Kidney tubule cell (primary cell): Measurements from ENCODE around the gene LHB.

Experiments used
- DNase-seq: peaks from one replicate; pipeline ENCODE4 v3.0.0-alpha.2; 2018; ENCODE audit warnings: low spot score

Gene LHB

DNA sequence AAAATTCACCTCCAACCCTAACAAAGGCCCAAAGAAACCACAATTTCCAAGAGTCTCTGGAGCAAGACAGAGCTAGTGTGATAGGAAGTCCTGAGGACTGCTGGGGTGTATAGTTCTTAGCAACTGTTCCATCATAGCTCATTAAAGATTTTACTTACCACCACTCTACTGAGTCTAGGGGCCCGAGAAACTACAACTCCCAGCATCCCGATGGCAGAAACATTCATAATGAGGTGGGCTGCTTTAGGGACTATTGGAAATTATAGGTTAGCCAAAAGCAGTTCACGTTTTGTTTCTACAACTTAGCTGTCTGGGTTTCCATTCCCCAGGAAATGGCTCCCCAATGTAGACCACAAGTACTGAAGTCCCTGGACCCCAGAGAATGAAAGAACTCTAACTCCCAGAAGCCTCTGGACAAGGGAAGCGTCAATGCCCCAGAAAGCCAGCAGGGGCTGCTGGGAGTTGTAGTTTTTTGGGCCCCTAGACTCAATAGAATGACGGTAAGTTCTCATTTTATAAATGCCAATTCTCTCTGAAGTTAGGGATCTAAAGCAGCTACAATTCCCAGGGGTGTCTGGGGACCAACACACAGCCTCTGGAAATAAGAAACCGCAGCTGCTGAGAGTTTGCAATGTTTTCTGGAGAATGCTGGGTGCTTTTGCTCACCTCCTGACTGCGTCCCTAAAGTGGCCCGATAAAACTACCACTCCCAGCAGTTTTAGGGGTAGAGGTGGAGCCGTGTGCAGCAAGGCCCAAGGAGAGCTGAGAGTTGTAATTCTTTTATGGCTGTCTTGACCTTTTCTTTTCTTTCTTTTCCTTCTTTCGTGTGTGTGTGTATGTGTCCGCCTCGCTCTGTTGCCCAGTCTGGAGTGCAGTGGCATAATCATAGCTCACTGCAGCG is 40.7 kb downstream of the LHB start:
- DNase-seq = no peak

DNA sequence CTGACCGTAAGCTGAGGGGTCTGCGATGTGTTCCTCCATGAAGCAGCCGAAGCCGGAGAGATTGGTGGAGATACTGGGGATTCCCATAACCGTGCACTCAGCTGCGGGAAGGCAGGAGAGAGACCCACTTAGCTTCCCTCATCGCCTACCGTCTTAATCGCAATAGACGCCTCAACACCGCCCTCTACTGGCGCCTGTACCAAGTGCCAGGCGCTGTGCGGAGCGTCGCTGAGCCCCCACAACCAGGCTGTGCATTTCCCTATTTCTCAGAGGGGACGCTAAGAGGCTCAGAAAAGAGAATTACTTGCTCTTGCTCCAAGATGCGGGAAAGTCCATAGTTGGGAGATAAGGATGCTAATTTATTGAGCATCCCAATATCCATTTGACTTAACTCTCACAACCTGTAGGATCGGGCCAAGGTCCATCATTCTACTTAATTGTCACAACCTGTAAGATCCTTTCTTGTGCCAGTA is 45.9 kb downstream of the LHB start:
- DNase-seq = peak; percentile 74

DNA sequence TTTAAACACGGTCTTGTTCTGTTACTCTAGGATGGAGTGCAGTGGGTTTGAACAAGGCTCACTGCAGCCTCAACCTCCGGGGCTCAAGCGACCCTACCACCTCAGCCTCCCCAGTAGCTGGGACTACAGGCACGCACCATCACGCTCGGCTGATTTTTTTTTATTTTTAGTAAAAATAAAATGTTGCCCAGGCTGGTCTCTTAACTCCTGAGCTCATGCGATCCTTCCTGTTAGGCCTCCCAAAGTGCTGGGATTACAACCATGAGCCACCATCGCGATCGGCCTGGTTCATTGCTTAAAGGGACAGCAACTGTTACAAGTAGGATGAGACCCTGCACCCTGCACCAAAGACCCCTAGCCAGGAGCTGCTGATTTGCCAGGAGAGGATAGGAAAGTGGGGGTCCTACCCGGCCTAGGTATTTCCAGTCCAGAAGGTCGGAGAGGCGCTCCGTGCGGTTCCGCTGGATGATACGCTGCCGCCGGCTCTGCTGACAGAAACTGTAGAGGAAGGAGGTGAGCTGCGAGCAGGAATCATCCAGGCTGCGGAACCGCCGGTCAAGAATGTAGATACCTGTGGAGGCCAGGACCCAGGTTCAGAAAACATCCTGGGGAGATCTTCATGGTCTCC is 46.6 kb downstream of the LHB start:
- DNase-seq = no peak

DNA sequence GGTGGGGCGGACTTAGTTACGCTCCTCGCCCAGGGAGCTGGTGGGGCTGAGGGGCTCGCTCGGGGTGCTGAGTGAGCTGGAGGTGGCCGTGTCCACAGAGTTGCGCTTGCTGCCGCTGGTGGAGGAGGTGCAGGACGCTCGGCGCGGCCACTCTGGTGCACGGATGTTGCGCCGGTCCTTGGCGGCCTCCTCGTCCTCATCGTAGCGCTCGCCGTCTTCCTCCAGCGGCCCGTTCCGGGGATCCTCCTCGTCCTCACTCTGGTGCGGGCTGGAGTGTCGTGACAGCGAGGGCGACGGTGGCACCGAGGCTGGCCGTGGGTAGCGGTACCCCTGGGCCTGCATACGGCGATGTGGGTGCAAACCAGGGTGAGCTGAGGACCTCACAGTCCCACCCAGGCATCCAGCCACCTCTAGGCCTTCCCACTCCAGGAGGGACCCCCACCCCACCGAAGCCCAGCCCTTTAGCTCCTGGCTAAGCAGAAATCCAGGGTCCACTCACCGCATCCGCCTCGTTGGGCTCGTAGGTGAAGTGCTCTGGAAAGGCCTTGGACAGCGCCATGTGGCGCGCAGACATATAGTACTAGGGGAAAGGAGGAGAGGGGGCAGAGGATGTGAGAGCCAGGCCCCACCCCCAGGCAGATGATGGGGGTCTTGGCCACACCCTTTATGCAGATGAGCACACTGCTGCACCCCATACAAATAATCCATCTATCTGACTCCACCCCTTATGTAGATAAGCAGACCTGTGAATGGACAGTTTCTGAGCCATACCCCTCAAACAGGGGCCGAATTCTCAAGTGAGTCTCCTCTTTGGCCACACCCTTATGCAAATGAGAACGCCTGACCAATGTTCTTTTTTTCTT is 47.4 kb downstream of the LHB start:
- peak; percentile 34 for DNase-seq

DNA sequence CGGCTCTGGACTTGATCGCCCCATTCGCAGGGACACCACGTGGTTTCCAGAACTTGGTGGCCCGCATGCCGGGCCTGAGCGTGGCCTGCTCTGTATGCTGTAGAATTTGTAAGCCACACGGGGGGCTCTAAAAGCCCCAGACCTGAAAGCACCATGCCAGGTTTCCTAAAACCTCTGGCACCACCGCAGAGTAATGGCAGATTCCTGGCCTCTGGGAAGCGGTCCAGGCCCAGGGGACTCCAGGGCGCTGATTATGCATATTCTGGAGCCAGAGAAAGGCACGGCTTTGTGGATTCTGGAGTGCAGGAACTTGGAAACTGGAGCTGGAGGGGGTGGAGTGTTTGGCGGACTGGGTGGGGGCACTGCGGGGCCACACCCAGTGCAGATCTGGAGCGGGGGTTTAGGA is 48.1 kb downstream of the LHB start:
- no peak for DNase-seq

DNA sequence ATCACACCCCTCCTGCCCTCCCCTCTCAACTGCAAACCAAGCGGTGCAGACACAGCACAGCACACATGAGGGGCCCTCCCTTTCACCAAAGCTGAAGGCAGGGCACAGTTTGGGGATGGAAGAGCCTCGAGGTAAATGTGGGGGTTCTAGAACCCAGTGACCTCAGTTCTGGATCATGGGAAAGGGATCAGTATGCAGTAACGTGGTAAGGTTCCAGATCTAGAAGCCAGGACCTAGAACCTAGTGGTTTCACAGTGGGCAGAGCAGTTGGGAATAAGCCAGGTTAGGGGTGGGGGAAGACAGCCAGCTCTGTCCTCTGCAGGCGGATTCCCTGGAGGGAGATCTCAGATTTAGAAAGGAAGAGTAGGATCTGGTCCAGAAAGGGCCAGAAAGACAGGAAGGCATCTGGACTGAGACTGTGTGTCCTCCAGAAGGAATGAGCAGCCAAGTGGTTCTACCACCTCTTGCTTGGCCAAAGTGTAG is 48.7 kb downstream of the LHB start:
- DNase-seq = no peak

DNA sequence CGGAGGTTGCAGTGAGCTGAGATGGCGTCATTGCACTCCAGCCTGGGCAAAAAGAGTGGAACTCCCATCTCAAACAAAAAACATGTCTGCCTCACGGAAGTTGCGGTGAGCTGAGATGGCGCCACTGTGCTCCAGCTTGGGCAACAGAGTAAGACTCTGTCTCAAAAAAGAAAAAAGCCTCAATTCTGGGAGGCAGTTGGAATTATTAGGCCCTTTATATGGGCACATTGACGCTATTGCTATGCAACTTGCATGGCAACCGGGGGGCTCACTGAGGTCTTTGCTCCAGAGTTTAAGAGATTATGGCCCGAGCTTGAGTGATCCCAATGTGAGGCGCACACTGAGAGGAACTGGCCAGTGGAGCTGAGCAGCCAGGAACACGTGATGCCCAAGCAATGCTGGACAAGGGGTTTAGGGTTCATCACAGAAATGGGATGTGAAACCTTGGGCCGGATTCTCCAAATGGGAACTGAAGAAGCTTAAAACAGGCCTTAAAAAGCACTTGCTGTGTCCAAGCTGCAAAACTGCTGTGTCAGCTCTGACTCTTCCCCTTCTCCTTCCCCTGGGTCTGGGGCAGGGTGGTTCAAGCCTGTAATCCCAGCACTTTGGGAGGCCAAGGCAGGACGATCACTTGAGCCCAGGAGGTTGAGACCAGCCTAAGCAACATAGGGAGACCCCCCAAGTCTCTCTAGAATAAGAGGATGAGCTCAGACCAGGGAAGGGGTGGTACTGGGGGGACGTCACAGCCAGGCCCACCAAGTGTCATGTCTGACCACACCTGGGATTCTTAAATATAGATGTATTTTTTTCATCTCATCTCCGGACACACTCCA is 49.3 kb downstream of the LHB start:
- peak; percentile 71 for DNase-seq

DNA sequence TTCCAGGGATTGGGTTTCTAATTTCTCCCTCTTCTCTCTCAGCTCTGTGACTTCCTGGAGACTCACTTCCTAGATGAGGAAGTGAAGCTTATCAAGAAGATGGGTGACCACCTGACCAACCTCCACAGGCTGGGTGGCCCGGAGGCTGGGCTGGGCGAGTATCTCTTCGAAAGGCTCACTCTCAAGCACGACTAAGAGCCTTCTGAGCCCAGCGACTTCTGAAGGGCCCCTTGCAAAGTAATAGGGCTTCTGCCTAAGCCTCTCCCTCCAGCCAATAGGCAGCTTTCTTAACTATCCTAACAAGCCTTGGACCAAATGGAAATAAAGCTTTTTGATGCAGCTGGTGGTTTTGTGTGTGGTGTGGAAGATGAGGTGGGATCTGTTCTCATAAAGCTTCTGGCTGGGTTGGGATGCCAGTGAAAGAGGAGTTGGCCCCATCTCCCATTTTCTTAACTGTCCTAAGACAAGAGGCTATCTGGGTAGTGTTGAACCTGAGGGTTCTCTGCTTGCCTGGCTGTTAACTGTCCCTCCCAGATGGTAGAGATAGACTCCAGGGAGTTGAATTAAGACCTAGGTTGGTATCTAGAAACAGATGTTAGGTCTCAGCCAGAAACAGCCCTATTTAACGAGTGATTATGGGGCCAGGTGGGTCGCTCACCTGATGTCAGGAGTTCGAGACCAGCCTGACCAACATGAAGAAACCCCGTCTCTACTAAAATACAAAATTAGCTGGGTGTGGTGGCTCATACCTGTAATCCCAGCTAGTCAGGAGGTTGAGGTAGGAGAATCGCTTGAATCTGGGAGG is 50.1 kb downstream of the LHB start:
- peak; percentile 55 for DNase-seq
